ENCODE results near the gene GPR146.

The GPR146 gene

GRCh38 chr7:1103789-1104515 is 59.6 kb downstream of the GPR146 start:
- no peak overlapping the region for H3K9ac ChIP-seq (ENCODE audit: low read length)
- no peak overlapping the region for H3K4me3 ChIP-seq (ENCODE audit: low read length)
- no peaks in the 10 kb centered on the region for H3K36me3 ChIP-seq (ENCODE audit: control insufficient read depth, insufficient read depth, low read length)
- H3K27me3 ChIP-seq (ENCODE audit: control insufficient read depth, insufficient read depth, low read length) = no peaks in the 10 kb centered on the region
- no peak overlapping the region for H3K27ac ChIP-seq (ENCODE audit: low read depth, low read length)
- H3K4me1 ChIP-seq (ENCODE audit: control insufficient read depth, insufficient read depth, low read length) = no peaks in the 10 kb centered on the region

DNA sequence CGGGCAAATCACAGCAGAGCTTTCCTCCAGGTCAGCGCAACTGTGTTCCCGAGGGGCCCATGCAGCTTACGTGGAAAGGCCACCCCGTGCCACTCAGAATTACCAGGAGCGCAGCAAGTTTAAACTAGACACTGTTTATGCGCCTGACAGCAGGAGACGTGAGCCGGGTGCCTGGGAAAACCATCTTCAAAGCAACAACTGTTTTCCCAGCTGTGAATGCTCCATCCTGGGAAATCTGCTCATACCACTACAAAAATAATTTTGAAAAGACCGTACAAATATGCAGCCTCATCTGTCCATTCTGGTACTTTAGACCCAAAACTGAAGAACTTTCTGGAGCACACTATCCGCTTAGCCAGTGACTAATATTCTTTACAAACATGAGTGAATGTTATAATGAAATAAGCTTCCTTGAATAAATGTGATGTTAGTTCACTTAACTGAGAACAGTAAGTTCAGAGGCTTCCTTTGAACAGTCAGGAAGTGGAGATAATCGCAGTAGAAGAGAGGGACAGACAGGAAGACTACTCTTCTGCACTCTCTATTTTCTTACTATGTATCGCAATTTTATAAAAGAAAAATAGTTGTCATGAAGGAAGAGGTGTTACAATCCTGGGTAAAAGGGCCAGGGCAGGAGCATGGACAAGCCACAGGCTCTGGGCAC is 60.3 kb downstream of the GPR146 start:
- Histone ChIP-seq H3K27ac (ENCODE audit: low read depth, low read length) (no peak overlapping the region), H3K4me1 (ENCODE audit: control insufficient read depth, insufficient read depth, low read length) (no peaks in the 10 kb centered on the region), H3K36me3 (ENCODE audit: control insufficient read depth, insufficient read depth, low read length) (no peaks in the 10 kb centered on the region), H3K4me3 (ENCODE audit: low read length) (no peak overlapping the region), H3K9ac (ENCODE audit: low read length) (no peak overlapping the region), H3K27me3 (ENCODE audit: control insufficient read depth, insufficient read depth, low read length) (no peaks in the 10 kb centered on the region)

GRCh38 chr7:1105189-1105588 is 60.8 kb downstream of the GPR146 start:
- H3K9ac ChIP-seq (ENCODE audit: low read length) = no peak overlapping the region
- no peaks in the 10 kb centered on the region for H3K4me1 ChIP-seq (ENCODE audit: control insufficient read depth, insufficient read depth, low read length)
- no peak overlapping the region for H3K27ac ChIP-seq (ENCODE audit: low read depth, low read length)
- H3K27me3 ChIP-seq (ENCODE audit: control insufficient read depth, insufficient read depth, low read length) = no peaks in the 10 kb centered on the region
- no peak overlapping the region for H3K4me3 ChIP-seq (ENCODE audit: low read length)
- no peaks in the 10 kb centered on the region for H3K36me3 ChIP-seq (ENCODE audit: control insufficient read depth, insufficient read depth, low read length)

GRCh38 chr7:1106063-1106792 is 61.9 kb downstream of the GPR146 start:
- Histone ChIP-seq H3K27me3 (ENCODE audit: control insufficient read depth, insufficient read depth, low read length) (no peaks in the 10 kb centered on the region), H3K4me1 (ENCODE audit: control insufficient read depth, insufficient read depth, low read length) (no peaks in the 10 kb centered on the region), H3K9ac (ENCODE audit: low read length) (no peak overlapping the region), H3K4me3 (ENCODE audit: low read length) (no peak overlapping the region), H3K27ac (ENCODE audit: low read depth, low read length) (no peak overlapping the region), H3K36me3 (ENCODE audit: control insufficient read depth, insufficient read depth, low read length) (no peaks in the 10 kb centered on the region)

GRCh38 chr7:1106793-1107421 is 62.6 kb downstream of the GPR146 start:
- Histone ChIP-seq H3K4me1 (ENCODE audit: control insufficient read depth, insufficient read depth, low read length) (no peaks in the 10 kb centered on the region), H3K36me3 (ENCODE audit: control insufficient read depth, insufficient read depth, low read length) (no peaks in the 10 kb centered on the region)

GRCh38 chr7:1108264-1108920 is 64.0 kb downstream of the GPR146 start:
- no peak overlapping the region for H3K27ac ChIP-seq (ENCODE audit: low read depth, low read length)
- H3K36me3 ChIP-seq (ENCODE audit: control insufficient read depth, insufficient read depth, low read length) = no peaks in the 10 kb centered on the region
- H3K4me1 ChIP-seq (ENCODE audit: control insufficient read depth, insufficient read depth, low read length) = no peaks in the 10 kb centered on the region
- no peak overlapping the region for H3K9ac ChIP-seq (ENCODE audit: low read length)
- H3K4me3 ChIP-seq (ENCODE audit: low read length) = no peak overlapping the region
- no peaks in the 10 kb centered on the region for H3K27me3 ChIP-seq (ENCODE audit: control insufficient read depth, insufficient read depth, low read length)

More at GRCh38 chr7:1106793-1107421, 62.6 kb downstream of the GPR146 start:
- H3K4me3 ChIP-seq (ENCODE audit: low read length) = no peak overlapping the region
- H3K9ac ChIP-seq (ENCODE audit: low read length) = no peak overlapping the region
- no peak overlapping the region for H3K27ac ChIP-seq (ENCODE audit: low read depth, low read length)
- H3K27me3 ChIP-seq (ENCODE audit: control insufficient read depth, insufficient read depth, low read length) = no peaks in the 10 kb centered on the region
